NCI-H1436 (cell line): Measurements from ENCODE around the gene DENND10.
"Not testable (repeated sequence)": the region's sequence is repeated elsewhere in the genome, so short reads cannot be mapped to it uniquely, and the experiment has no call there.

Experiments used
- DNase-seq: peaks from one replicate; lab custom pipeline; 2025; lab: John Stamatoyannopoulos, UW

Gene DENND10

GRCh38 chr10:119167041-119167440 lies 63.1 kb downstream of the DENND10 start:
- DNase-seq: no peak

- no peak for DNase-seq
Measured at GRCh38 chr10:119174109-119174508, 70.2 kb downstream of the DENND10 start.

GRCh38 chr10:119176166-119176565 lies 72.3 kb downstream of the DENND10 start:
- no peak for DNase-seq

GRCh38 chr10:119177708-119178371 lies 73.9 kb downstream of the DENND10 start:
- DNase-seq: no peak

GRCh38 chr10:119178372-119179119 lies 74.6 kb downstream of the DENND10 start, which contains the start of gene PRDX3:
Gene PRDX3, minus strand, starts transcription at chr10:119178812. Its CDS starts 22 bp downstream, at chr10:119178790.
- DNase-seq: peak; percentile 97

- not testable (repeated sequence) for DNase-seq
Measured at GRCh38 chr10:119180850-119181400, 77.0 kb downstream of the DENND10 start.

GRCh38 chr10:119183664-119184412 lies 79.9 kb downstream of the DENND10 start:
- no peak for DNase-seq
